Liver (tissue), 9 donors: Measurements from ENCODE around the gene ETS2. TPM values are rescaled to one million over a fixed set of nuclear protein-coding genes. Genes with fewer than 3 reads are reported as not detected.

Experiments
- DNase-seq: peaks from one replicate; pipeline ENCODE4 v3.0.0-alpha.2; 2017; ENCODE audit warnings: low spot score
- H3K27ac ChIP-seq, 2 donors: one replicate each; pipeline ENCODE4 v1.7.0; 2013; ENCODE audit warnings: inconsistent platforms in 2 of 2, low read length in 2 of 2, control low read depth in 1 of 2, low read depth in 1 of 2, mild to moderate bottlenecking in 1 of 2
- H3K27me3 ChIP-seq, 4 donors: one replicate each; pipeline versions ENCODE4 v1.6.1 to v1.7.0; 2013; ENCODE audit warnings: low read length in 3 of 4, inconsistent platforms in 1 of 4, mild to moderate bottlenecking in 1 of 4, moderate library complexity in 1 of 4; ENCODE audit not compliant: control insufficient read depth in 4 of 4, insufficient read depth in 4 of 4
- H3K36me3 ChIP-seq, 4 donors: one replicate each; pipeline versions ENCODE4 v1.6.1 to v1.7.0; 2013; ENCODE audit warnings: low read length in 3 of 4, mild to moderate bottlenecking in 3 of 4, low read depth in 1 of 4, moderate library complexity in 1 of 4; ENCODE audit not compliant: control insufficient read depth in 4 of 4, insufficient read depth in 3 of 4
- H3K4me1 ChIP-seq, 4 donors: one replicate each; pipeline versions ENCODE4 v1.6.1 to v1.7.0; 2013; ENCODE audit warnings: low read length in 3 of 4, mild to moderate bottlenecking in 3 of 4, moderate library complexity in 1 of 4; ENCODE audit not compliant: control insufficient read depth in 4 of 4, insufficient read depth in 4 of 4
- H3K4me3 ChIP-seq, 3 donors: one replicate each; pipeline versions ENCODE4 v1.6.1 to v1.7.0; 2013; ENCODE audit warnings: low read length in 3 of 3, control low read depth in 1 of 3, low read depth in 1 of 3, mild to moderate bottlenecking in 1 of 3
- H3K9ac ChIP-seq, 2 donors: one replicate each; pipeline ENCODE4 v1.7.0; 2013; ENCODE audit warnings: low read length in 2 of 2, mild to moderate bottlenecking in 2 of 2, moderate library complexity in 2 of 2, control low read depth in 1 of 2, low read depth in 1 of 2
- H3K9me3 ChIP-seq, 4 donors: one replicate each; pipeline versions ENCODE4 v1.6.1 to v1.7.0; 2013; ENCODE audit warnings: low read length in 3 of 4; ENCODE audit not compliant: control insufficient read depth in 4 of 4
- ATF3 ChIP-seq: IDR thresholded peaks from 2 replicates; pipeline ENCODE4 v1.6.1; 2016; ENCODE audit warnings: antibody characterized with exemption
- FOXA2 ChIP-seq: IDR thresholded peaks from 2 replicates; pipeline ENCODE4 v1.6.1; 2016; ENCODE audit warnings: antibody characterized with exemption
- HNF4A ChIP-seq, 2 donors: conservative IDR thresholded peaks; 2 replicates each; pipeline ENCODE4 v1.6.1; 2016; ENCODE audit warnings: antibody characterized with exemption in 2 of 2, mild to moderate bottlenecking in 2 of 2
- HNF4G ChIP-seq: IDR thresholded peaks from 2 replicates; pipeline ENCODE4 v1.6.1; 2016; ENCODE audit warnings: antibody characterized with exemption
- JUND ChIP-seq, 2 donors: IDR thresholded peaks; 2 replicates each; pipeline ENCODE4 v1.6.1; 2016; ENCODE audit warnings: antibody characterized with exemption in 2 of 2
- MAX ChIP-seq: IDR thresholded peaks from 2 replicates; pipeline ENCODE4 v1.6.1; 2016; ENCODE audit warnings: antibody characterized with exemption
- NR2F2 ChIP-seq: IDR thresholded peaks from 2 replicates; pipeline ENCODE4 v1.6.1; 2016; ENCODE audit warnings: antibody characterized with exemption
- RXRA ChIP-seq, 2 donors: IDR thresholded peaks; 2 replicates each; pipeline ENCODE4 v1.6.1; 2017 to 2018; ENCODE audit warnings: antibody characterized with exemption in 2 of 2, mild to moderate bottlenecking in 1 of 2
- SP1 ChIP-seq: IDR thresholded peaks from 2 replicates; pipeline ENCODE4 v1.6.1; 2018; ENCODE audit warnings: antibody characterized with exemption, mild to moderate bottlenecking
- TAF1 ChIP-seq: conservative IDR thresholded peaks from 2 replicates; pipeline ENCODE4 v1.6.1; 2016; ENCODE audit warnings: antibody characterized with exemption, mild to moderate bottlenecking
- YY1 ChIP-seq: IDR thresholded peaks from 2 replicates; pipeline ENCODE4 v1.6.1; 2016; ENCODE audit warnings: antibody characterized with exemption, mild to moderate bottlenecking
- WGBS: extraction: QIAGEN DNeasy Blood & Tissue Kit; methylation state at CpG from one replicate; pipeline ENCODE4 v1.1.7; 2013; 5-methylcytosine and 5-hydroxymethylcytosine counted together
- polyA plus RNA-seq, 2 donors: library from polyadenylated mRNA; stranded (reverse) in 1 of 2; unstranded in 1 of 2; fragments of 200-250 nt in 1 of 2; fragments of >200 nt in 1 of 2; fragmentation: Nextera tagmentation in 1 of 2; extraction: Ambion mirVana in 1 of 2; gene quantifications; one replicate each; pipeline versions ENCODE4 v1.2.1 to v1.2.3, GENCODE V29; 2013 to 2015
- total RNA-seq, 2 donors: library from RNA; depleted of rRNA; stranded (reverse); fragments of >200 nt; gene quantifications; one replicate each; pipeline ENCODE4 v1.2.3, GENCODE V29; 2014
- TF ChIP-seq, protein P1 (sequence below): fragments of 150-350 bp; IDR thresholded peaks from 2 replicates; pipeline ENCODE4 v1.5.1; 2017; ENCODE audit warnings: improper control_type of control experiment, low read depth, low read length; ENCODE audit not compliant: missing input control
- donor health status: healthy.
- donor health status: healthy.
- donor health status: healthy.
- donor health status: healthy.
- donor health status: healthy.

The ETS2 gene
- total and polyA plus RNA-seq, 4 donors = 20.2 to 90.7 (median 41.8) TPM

DNA sequence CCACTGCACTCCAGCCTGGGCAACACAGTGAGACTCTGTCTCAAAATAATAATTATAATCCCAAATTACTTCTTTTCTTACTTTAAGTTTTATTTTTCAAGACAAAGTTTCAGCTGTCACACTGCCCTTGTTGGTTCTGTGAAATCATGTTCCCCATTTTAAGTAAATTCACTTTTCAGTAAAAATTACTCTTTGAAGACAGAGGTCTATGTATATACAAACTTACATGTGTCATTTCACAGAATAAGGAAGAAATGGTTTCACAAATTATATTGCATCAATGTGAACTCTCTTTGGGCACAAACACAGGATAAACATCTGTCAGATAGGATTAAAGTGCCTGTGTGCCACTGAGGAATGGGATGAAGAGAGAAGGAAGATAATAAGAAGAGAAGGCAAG, 33.1 kb upstream of the ETS2 start:
- Histone ChIP-seq H3K27me3 (no peaks in the 10 kb centered on the region), H3K9me3 (no peaks in the 10 kb centered on the region), H3K36me3 (no peaks in the 10 kb centered on the region), H3K27ac (no peak overlapping the region), H3K9ac (no peak overlapping the region), H3K4me1 (peaks cover 0 to 2% (median 0%) of the 10 kb centered on the region in 4 donors), H3K4me3 (no peak overlapping the region)
- no peak for DNase-seq
- TF ChIP-seq RXRA (IDR thresholded peaks at IDR 0.05) (no peak), NR2F2 (no peak), MAX (no peak), JUND (IDR thresholded peaks at IDR 0.05) (no peak), HNF4G (no peak), HNF4A (conservative IDR thresholded peaks at IDR 0.05) (no peak)

GRCh38 chr21:38773099-38774061, 32.3 kb upstream of the ETS2 start:
- no peaks in the 10 kb centered on the region for H3K4me1 ChIP-seq
- H3K27ac ChIP-seq = no peak overlapping the region
- WGBS = 88% methylated on average over 18 of the region's 18 CpGs
- TF ChIP-seq ATF3 (no peak), YY1 (no peak), HNF4A (conservative IDR thresholded peaks at IDR 0.05) (no peak), TAF1 (no peak), NR2F2 (no peak)
- TF ChIP-seq, protein P1, sequence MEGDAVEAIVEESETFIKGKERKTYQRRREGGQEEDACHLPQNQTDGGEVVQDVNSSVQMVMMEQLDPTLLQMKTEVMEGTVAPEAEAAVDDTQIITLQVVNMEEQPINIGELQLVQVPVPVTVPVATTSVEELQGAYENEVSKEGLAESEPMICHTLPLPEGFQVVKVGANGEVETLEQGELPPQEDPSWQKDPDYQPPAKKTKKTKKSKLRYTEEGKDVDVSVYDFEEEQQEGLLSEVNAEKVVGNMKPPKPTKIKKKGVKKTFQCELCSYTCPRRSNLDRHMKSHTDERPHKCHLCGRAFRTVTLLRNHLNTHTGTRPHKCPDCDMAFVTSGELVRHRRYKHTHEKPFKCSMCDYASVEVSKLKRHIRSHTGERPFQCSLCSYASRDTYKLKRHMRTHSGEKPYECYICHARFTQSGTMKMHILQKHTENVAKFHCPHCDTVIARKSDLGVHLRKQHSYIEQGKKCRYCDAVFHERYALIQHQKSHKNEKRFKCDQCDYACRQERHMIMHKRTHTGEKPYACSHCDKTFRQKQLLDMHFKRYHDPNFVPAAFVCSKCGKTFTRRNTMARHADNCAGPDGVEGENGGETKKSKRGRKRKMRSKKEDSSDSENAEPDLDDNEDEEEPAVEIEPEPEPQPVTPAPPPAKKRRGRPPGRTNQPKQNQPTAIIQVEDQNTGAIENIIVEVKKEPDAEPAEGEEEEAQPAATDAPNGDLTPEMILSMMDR = no peak
- no peaks in the 10 kb centered on the region for H3K9me3 ChIP-seq
- no peaks in the 10 kb centered on the region for H3K27me3 ChIP-seq
- H3K4me3 ChIP-seq = no peak overlapping the region
- no peak overlapping the region for H3K9ac ChIP-seq
- H3K36me3 ChIP-seq = no peaks in the 10 kb centered on the region
- no peak for DNase-seq

GRCh38 chr21:38774152-38774551, 31.6 kb upstream of the ETS2 start:
- TF ChIP-seq FOXA2 (no peak), SP1 (no peak), TAF1 (no peak), NR2F2 (peak; percentile 22), MAX (no peak), RXRA (IDR thresholded peaks at IDR 0.05) (no peak)
- TF ChIP-seq, protein P1 = no peak
- no peak overlapping the region for H3K9ac ChIP-seq
- 89% methylated on average over 5 of the region's 5 CpGs for WGBS
- no peaks in the 10 kb centered on the region for H3K4me1 ChIP-seq
- H3K36me3 ChIP-seq = no peaks in the 10 kb centered on the region
- H3K9me3 ChIP-seq = peaks cover 0 to 4% (median 0%) of the 10 kb centered on the region in 4 donors
- no peak overlapping the region for H3K27ac ChIP-seq
- no peaks in the 10 kb centered on the region for H3K27me3 ChIP-seq
- no peak overlapping the region for H3K4me3 ChIP-seq
- no peak for DNase-seq
